ENCODE data around the gene MAP1S. TPM values are rescaled to one million over a fixed set of nuclear protein-coding genes. Genes with fewer than 3 reads are reported as not detected.

Gene MAP1S
- total and polyA plus RNA-seq, 2 of the 13 experiments (the other 11 are each of a cell fraction or from before 2014, with no cell fraction given), result 3.8 to 7.3 TPM

GRCh38 chr19:17751103-17751911, 32.0 kb downstream of the MAP1S start, which contains the start of gene FCHO1 (continued):
- peak; percentile 29; the same call in 1 of the 2 replicates for TF ChIP-seq FOXA3 (CRISPR knock-in tag; IDR thresholded peaks at IDR 0.05)
- no peak for TF ChIP-seq ISL2 (CRISPR knock-in tag; IDR thresholded peaks at IDR 0.05)
- peak; percentile 6; the same call in 1 of the 2 replicates for TF ChIP-seq RARA (CRISPR knock-in tag; IDR thresholded peaks at IDR 0.05)
- no peak for TF ChIP-seq FOXA1 (IDR thresholded peaks at IDR 0.05)
- TF ChIP-seq FOXA1 (CRISPR knock-in tag; IDR thresholded peaks at IDR 0.05), result peak; percentile 45; the same call in 1 of the 2 replicates
- no peak for TF ChIP-seq PRMT3 (CRISPR knock-in tag; IDR thresholded peaks at IDR 0.05; ENCODE audit: borderline replicate concordance, low read depth)
- peak; percentile 91 for TF ChIP-seq ZNF687 (CRISPR knock-in tag; IDR thresholded peaks at IDR 0.05)
- TF ChIP-seq ZNF446 (CRISPR knock-in tag; IDR thresholded peaks at IDR 0.05), result no peak
- peak; percentile 79 for TF ChIP-seq CHD4 (IDR thresholded peaks at IDR 0.05; ENCODE audit: borderline replicate concordance, low read length)
- peak; percentile 44; the same call in 1 of the 2 replicates for TF ChIP-seq SALL1 (CRISPR knock-in tag; IDR thresholded peaks at IDR 0.05)
- TF ChIP-seq AHDC1 (CRISPR knock-in tag; IDR thresholded peaks at IDR 0.05; ENCODE audit: borderline replicate concordance), result no peak
- 0 out of 2 replicates have a peak, but pooled peaks have one; percentile 33 for TF ChIP-seq PAXIP1 (CRISPR knock-in tag; conservative IDR thresholded peaks at IDR 0.05)
- no peak for TF ChIP-seq ZNF660 (CRISPR knock-in tag; IDR thresholded peaks at IDR 0.05; ENCODE audit: borderline replicate concordance, low read depth)
- 0 out of 2 replicates have a peak, but pooled peaks have one; percentile 40 for TF ChIP-seq ZSCAN25 (CRISPR knock-in tag; IDR thresholded peaks at IDR 0.05)
- peak; percentile 29; the same call in 1 of the 2 replicates for TF ChIP-seq ETV5 (CRISPR knock-in tag; IDR thresholded peaks at IDR 0.05; ENCODE audit: borderline replicate concordance)
